HepG2 (cell line): ENCODE data around the gene SLC22A7. TPM values are rescaled to one million over a fixed set of nuclear protein-coding genes. Genes with fewer than 3 reads are reported as not detected.
A peak's percentile ranks its signal among the peaks of the same experiment; 100 is the strongest.

Experiments
- ATAC-seq: fragments of 200-7000 bp; cut with Tn5 transposase; 3 replicates; pipeline ENCODE4 v1.9.1; 2020; ENCODE audit warnings: mild to moderate bottlenecking, moderate library complexity
- BruUV-seq: library from RNA; stranded (reverse); fragments of 400-500 nt; replicated peaks from 2 replicates; lab custom pipeline; 2021; lab: Mats Ljungman, UMichigan
- CTCF ChIA-PET: fragments of 300-600 bp; formaldehyde crosslinking; extraction: SDS; loops from one replicate; lab custom pipeline; 2021; ENCODE audit warnings: low total read pairs, inconsistent platforms, low intra/inter-chr PET ratio; lab: Yijun Ruan, JAX
- POLR2A ChIA-PET: fragments of 350-600 bp; sonication (Branson Sonifier 250); formaldehyde crosslinking; loops from one replicate; lab custom pipeline; 2020; ENCODE audit warnings: antibody characterized with exemption, inconsistent platforms; lab: Yijun Ruan, JAX
- DNase-seq: peaks from one replicate; pipeline ENCODE4 v3.0.0-alpha.2; 2015; ENCODE audit warnings: low spot score
- FAIRE-seq: peaks from 3 replicates; lab custom pipeline; 2011; peaks lifted over from hg19 to GRCh38; lab: Jason Lieb, UNC
- H2AFZ ChIP-seq: one replicate; pipeline ENCODE4 v1.6.1; 2011; ENCODE audit warnings: low read length, inconsistent platforms
- H3K27ac ChIP-seq: fragments of 300-600 bp; 3 replicates; pipeline ENCODE4 v1.8.0; 2011; ENCODE audit warnings: mixed run types, mild to moderate bottlenecking, mixed read lengths, low read length, inconsistent platforms; ENCODE audit not compliant: insufficient read depth; ENCODE audit errors: extremely low read length
- H3K27me3 ChIP-seq, 2 experiments: fragments of 200-600 bp in 1 of 2; 2 replicates in 1 of 2; 3 replicates in 1 of 2; pipeline versions ENCODE4 v1.6.0 to v1.8.0; 2011; ENCODE audit warnings: low read length in 2 of 2, mild to moderate bottlenecking in 2 of 2, moderate library complexity in 2 of 2, inconsistent platforms in 1 of 2; ENCODE audit not compliant: insufficient read depth in 2 of 2, control insufficient read depth in 1 of 2
- H3K36me3 ChIP-seq, 2 experiments: fragments of 200-600 bp in 1 of 2; replicated peaks in 1 of 2; 2 replicates in 1 of 2; 3 replicates in 1 of 2; pipeline versions ENCODE4 v1.5.1 to v1.8.0; 2011; ENCODE audit warnings: low read length in 2 of 2, inconsistent platforms in 1 of 2; ENCODE audit not compliant: insufficient read depth in 2 of 2, control insufficient read depth in 1 of 2
- H3K4me1 ChIP-seq: 2 replicates; pipeline ENCODE4 v1.5.1; 2012; ENCODE audit warnings: low read length, inconsistent platforms; ENCODE audit not compliant: insufficient read depth
- H3K4me2 ChIP-seq: 2 replicates; pipeline ENCODE4 v1.6.0; 2011; ENCODE audit warnings: low read depth, low read length, inconsistent platforms
- H3K4me3 ChIP-seq, 3 experiments: fragments of 200-600 bp in 1 of 3; sonication (generic), shearing (Covaris generic) in 1 of 3; replicated peaks in 1 of 3; 2 replicates each; pipeline ENCODE4 v1.5.1; 2011 to 2016; ENCODE audit warnings: low read length in 3 of 3, inconsistent platforms in 2 of 3, low read depth in 2 of 3, mild to moderate bottlenecking in 2 of 3, control low read depth in 1 of 3, mixed read lengths in 1 of 3; ENCODE audit not compliant: insufficient read depth in 1 of 3
- H3K79me2 ChIP-seq: one replicate; pipeline ENCODE4 v1.6.1; 2011; ENCODE audit warnings: low read length, inconsistent platforms; ENCODE audit not compliant: insufficient read depth
- H3K9ac ChIP-seq: 2 replicates; pipeline ENCODE4 v1.6.0; 2011; ENCODE audit warnings: mild to moderate bottlenecking, low read depth, low read length, inconsistent platforms; ENCODE audit not compliant: insufficient read depth
- H3K9me3 ChIP-seq: 2 replicates; pipeline ENCODE4 v1.5.1; 2012; ENCODE audit warnings: mild to moderate bottlenecking, low read length
- H4K20me1 ChIP-seq: 2 replicates; pipeline ENCODE4 v1.6.0; 2011; ENCODE audit warnings: inconsistent platforms, mild to moderate bottlenecking, low read length, moderate library complexity; ENCODE audit not compliant: insufficient read depth
- HMGA1 ChIP-seq: sonication (generic); formaldehyde crosslinking; conservative IDR thresholded peaks from 2 replicates; pipeline ENCODE4 v1.4.0; 2020; ENCODE audit warnings: missing genetic modification reagents
- MAFK ChIP-seq, 2 experiments: IDR thresholded peaks in 1 of 2; conservative IDR thresholded peaks in 1 of 2; 2 replicates each; pipeline ENCODE4 v1.6.1; 2011; ENCODE audit warnings: improper control_type of control experiment in 2 of 2, low read length in 2 of 2
- NFE2L2 ChIP-seq: fragments of 150-350 bp; IDR thresholded peaks from 2 replicates; pipeline ENCODE4 v1.6.1; 2014; ENCODE audit warnings: low read length
- in situ Hi-C: cut with HindIII; loops from 2 replicates; pipeline ENCODE4 v1.10.0; 2017; ENCODE audit warnings: low pct_unique_long_range_greater_than_20kb; ENCODE audit not compliant: extremely low pct_ligation_motif_present
- intact Hi-C: fragments of 100-400 bp; cut with micrococcal nuclease; formaldehyde crosslinking; loops from one replicate; pipeline ENCODE4 v1.10.0; 2022; ENCODE audit not compliant: unreplicated experiment
- polyA plus RNA-seq, 8 experiments: library from polyadenylated mRNA; depleted of rRNA in 3 of 8; stranded (reverse) in 7 of 8; unstranded in 1 of 8; fragments of >200 nt; fragmentation: Illumina TruSeq in 4 of 8; extraction: Trizol in 4 of 8; gene quantifications; 2 replicates each; pipeline versions ENCODE4 v1.2.1 to v1.2.3, GENCODE V29; 2011 to 2016; ENCODE audit warnings: low read depth in 4 of 8, missing spikeins in 1 of 8, mixed read lengths in 1 of 8; ENCODE audit not compliant: insufficient read depth in 1 of 8
- total RNA-seq, 5 experiments: library from RNA; depleted of rRNA; stranded (reverse); fragments of >200 nt; fragmentation: Illumina TruSeq; extraction: Trizol; gene quantifications; 2 replicates each; pipeline ENCODE4 v1.2.3, GENCODE V29; 2016; ENCODE audit warnings: low read depth in 1 of 5
- TF ChIP-seq, protein P1 (sequence below): sonication (generic); formaldehyde crosslinking; IDR thresholded peaks from 2 replicates; pipeline ENCODE4 v1.4.0; 2020; ENCODE audit warnings: mild to moderate bottlenecking, missing genetic modification reagents
- TF ChIP-seq, protein P2 (sequence below), 2 experiments: sonication (generic) in 1 of 2; formaldehyde crosslinking in 1 of 2; IDR thresholded peaks; 2 replicates each; pipeline versions ENCODE4 v1.4.0 to v1.6.1; 2016 to 2020; ENCODE audit warnings: borderline replicate concordance in 1 of 2, low read depth in 1 of 2, mild to moderate bottlenecking in 1 of 2, missing genetic modification reagents in 1 of 2
- TF ChIP-seq, protein P3 (sequence below): sonication (generic); formaldehyde crosslinking; IDR thresholded peaks from 2 replicates; pipeline ENCODE4 v1.8.0; 2022; ENCODE audit warnings: mild to moderate bottlenecking, missing genetic modification reagents; ENCODE audit not compliant: insufficient replicate concordance

The SLC22A7 gene
- total and polyA plus RNA-seq, 2 of the 13 experiments (the other 11 are each of a cell fraction or from before 2014, with no cell fraction given), result 5.3 to 22.6 TPM

DNA sequence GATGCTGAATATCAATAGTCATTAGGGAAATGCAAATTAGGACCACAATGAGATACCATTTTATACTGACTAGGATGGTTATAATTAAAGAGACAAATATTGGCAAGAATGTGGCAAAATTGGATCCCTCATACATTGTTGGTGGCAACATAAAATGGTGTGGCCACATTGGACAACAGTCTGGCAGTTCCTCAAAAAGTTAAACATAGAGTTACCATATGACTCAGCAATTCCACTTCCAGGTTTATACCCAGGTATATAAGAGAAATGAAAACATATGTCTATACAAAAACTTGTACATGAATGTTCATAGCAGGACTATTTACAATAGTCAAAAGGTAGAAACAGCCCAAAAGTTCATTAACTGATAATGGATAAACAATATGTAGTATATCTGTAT lies 12.6 kb downstream of the SLC22A7 start:
- in situ Hi-C loops, result no loop called here
- ChIA-PET CTCF (no interaction called here), POLR2A (no interaction called here)
- Histone ChIP-seq H3K27ac (no peak overlapping the region), H3K27me3 (no peaks in the 10 kb centered on the region), H3K9ac (no peak overlapping the region), H2AFZ (no peak overlapping the region), H4K20me1 (no peaks in the 10 kb centered on the region), H3K4me2 (no peak overlapping the region), H3K9me3 (no peaks in the 10 kb centered on the region), H3K79me2 (no peaks in the 10 kb centered on the region)
- FAIRE-seq (no peak), DNase-seq (no peak), ATAC-seq (no peak)
- no TSS peak for BruUV-seq
- TF ChIP-seq, protein P1, sequence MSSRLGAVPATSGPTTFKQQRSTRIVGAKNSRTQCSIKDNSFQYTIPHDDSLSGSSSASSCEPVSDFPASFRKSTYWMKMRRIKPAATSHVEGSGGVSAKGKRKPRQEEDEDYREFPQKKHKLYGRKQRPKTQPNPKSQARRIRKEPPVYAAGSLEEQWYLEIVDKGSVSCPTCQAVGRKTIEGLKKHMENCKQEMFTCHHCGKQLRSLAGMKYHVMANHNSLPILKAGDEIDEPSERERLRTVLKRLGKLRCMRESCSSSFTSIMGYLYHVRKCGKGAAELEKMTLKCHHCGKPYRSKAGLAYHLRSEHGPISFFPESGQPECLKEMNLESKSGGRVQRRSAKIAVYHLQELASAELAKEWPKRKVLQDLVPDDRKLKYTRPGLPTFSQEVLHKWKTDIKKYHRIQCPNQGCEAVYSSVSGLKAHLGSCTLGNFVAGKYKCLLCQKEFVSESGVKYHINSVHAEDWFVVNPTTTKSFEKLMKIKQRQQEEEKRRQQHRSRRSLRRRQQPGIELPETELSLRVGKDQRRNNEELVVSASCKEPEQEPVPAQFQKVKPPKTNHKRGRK (CRISPR knock-in tag), result no peak
- TF ChIP-seq NFE2L2 (peak; percentile 83), MAFK (conservative IDR thresholded peaks at IDR 0.05 in 1 of 2, IDR thresholded peaks at IDR 0.05 in 1 of 2; ENCODE audit: low read length in 2 of 2) (peak; percentile 38 to 62; a peak in 2 of 4 replicates), HMGA1 (no peak)
- TF ChIP-seq, protein P2, sequence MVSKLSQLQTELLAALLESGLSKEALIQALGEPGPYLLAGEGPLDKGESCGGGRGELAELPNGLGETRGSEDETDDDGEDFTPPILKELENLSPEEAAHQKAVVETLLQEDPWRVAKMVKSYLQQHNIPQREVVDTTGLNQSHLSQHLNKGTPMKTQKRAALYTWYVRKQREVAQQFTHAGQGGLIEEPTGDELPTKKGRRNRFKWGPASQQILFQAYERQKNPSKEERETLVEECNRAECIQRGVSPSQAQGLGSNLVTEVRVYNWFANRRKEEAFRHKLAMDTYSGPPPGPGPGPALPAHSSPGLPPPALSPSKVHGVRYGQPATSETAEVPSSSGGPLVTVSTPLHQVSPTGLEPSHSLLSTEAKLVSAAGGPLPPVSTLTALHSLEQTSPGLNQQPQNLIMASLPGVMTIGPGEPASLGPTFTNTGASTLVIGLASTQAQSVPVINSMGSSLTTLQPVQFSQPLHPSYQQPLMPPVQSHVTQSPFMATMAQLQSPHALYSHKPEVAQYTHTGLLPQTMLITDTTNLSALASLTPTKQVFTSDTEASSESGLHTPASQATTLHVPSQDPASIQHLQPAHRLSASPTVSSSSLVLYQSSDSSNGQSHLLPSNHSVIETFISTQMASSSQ (IDR thresholded peaks at IDR 0.05; ENCODE audit: low read depth), result no peak
- TF ChIP-seq, protein P2 (CRISPR knock-in tag; IDR thresholded peaks at IDR 0.05; ENCODE audit: borderline replicate concordance), result no peak
- TF ChIP-seq, protein P3, sequence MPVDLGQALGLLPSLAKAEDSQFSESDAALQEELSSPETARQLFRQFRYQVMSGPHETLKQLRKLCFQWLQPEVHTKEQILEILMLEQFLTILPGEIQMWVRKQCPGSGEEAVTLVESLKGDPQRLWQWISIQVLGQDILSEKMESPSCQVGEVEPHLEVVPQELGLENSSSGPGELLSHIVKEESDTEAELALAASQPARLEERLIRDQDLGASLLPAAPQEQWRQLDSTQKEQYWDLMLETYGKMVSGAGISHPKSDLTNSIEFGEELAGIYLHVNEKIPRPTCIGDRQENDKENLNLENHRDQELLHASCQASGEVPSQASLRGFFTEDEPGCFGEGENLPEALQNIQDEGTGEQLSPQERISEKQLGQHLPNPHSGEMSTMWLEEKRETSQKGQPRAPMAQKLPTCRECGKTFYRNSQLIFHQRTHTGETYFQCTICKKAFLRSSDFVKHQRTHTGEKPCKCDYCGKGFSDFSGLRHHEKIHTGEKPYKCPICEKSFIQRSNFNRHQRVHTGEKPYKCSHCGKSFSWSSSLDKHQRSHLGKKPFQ (CRISPR knock-in tag), result no peak
- TF ChIP-seq, all 625 proteins: peak for 2
- Histone ChIP-seq H3K36me3 (no peaks in the 10 kb centered on the region), H3K4me3 (no peak overlapping the region), H3K4me1 (peaks cover 57% of the 10 kb centered on the region)
- intact Hi-C loops, result no loop called here
